DMS79 (cell line): ENCODE data around the gene ZNF562.

Experiments used
- DNase-seq: peaks from one replicate; lab custom pipeline; 2025; lab: John Stamatoyannopoulos, UW

The ZNF562 gene

GRCh38 chr19:9641810-9642209 lies 33.1 kb downstream of the ZNF562 start:
- DNase-seq: no peak

- DNase-seq: no peak
Observed at GRCh38 chr19:9640956-9641355, 33.9 kb downstream of the ZNF562 start.

DNA sequence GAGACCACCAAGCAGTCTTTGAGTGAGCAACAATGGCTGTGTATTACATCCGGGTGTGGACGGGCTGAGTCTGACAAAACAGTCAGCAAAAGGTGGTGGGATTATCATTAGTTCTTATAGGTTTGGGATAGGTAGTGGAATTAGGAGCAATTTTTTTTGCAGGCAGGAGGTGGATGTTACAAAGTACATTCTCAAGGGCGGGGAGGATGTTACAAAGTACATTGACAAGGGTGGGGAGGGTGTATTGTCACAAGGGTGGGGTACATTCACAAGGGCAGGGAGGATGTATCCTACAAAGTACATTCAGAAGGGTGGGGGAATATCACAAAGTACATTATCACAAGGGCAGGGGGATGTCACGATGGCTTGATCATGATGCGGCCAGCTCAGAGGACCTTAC lies 38.9 kb downstream of the ZNF562 start:
- DNase-seq: no peak

DNA sequence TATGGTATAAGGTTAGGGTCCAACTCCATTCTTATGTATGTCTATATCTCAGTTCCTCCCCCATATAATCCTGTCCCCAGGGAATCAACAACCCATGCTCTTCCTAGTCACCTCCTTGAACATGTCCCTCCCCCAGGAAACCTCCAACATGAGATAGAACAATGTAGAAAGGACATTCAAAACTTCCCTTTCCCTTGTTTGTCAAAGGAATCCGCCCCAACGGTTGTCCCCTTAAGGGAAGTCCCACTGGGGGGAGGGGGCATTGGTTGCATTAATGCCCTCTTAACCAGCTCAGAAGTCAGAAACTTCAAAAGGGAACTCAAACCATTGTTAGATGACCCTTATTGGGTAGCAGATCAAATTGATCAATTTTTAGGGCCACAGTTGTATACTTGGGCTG lies 47.0 kb downstream of the ZNF562 start:
- no peak for DNase-seq

DNA sequence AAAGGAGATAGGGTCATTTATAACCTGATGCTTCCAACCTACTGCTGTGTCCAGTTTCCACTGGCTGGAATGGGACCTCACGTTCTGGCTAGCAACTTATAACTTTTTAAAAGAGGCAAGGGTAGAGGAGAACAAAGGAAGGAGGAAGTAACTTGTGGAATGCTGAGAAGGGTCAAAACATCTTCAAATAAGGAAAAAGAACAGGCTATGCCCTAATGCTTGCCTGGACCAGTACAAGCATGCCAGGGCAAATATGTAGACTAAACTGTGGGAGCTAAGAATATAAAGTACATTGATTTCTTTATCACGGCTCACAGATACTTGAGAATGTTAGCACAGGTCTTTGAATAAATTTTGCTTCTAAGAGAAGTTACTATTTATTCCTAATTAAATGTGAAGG lies 52.4 kb downstream of the ZNF562 start:
- no peak for DNase-seq

GRCh38 chr19:9621156-9622037 lies 53.5 kb downstream of the ZNF562 start, which contains the start of gene ZNF561:
Gene ZNF561 (minus strand): TSS chr19:9621232. CDS start chr19:9619456, 1,776 bp downstream.
- peak; percentile 96 for DNase-seq

DNA sequence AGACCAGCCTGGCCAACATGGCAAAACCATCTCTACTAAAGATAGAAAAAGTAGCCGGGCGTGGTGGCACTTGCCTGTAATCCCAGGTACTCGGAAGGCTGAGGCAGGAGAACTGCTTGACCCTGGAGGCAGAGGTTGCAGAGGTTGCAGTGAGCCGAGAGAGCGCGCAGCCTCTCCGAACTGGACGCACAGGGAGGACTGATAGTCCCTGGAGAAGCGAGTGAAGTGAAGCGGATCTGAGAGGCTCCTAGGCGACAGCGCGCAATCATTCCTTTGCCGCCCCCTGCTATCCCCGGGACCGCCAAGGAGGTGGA lies 54.1 kb downstream of the ZNF562 start:
- DNase-seq: no peak

DNA sequence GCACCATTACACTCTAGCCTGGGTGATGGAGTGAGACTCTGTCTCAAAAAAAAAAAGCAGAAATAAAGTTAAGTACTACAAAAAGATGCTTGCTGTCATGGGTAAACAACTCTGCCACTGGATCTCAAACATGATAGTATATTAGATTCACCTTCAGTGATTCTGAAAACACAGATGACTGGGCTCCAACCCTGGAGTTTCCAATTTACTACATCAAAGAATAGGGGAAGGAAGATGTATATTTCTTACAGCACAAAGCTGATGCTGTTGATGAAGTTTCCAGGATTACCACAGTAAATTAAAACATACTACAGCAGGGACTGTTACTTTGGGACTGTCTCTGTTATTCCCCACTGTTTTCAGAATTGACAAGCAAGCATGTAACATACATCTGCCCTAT lies 59.1 kb downstream of the ZNF562 start:
- DNase-seq: no peak

DNA sequence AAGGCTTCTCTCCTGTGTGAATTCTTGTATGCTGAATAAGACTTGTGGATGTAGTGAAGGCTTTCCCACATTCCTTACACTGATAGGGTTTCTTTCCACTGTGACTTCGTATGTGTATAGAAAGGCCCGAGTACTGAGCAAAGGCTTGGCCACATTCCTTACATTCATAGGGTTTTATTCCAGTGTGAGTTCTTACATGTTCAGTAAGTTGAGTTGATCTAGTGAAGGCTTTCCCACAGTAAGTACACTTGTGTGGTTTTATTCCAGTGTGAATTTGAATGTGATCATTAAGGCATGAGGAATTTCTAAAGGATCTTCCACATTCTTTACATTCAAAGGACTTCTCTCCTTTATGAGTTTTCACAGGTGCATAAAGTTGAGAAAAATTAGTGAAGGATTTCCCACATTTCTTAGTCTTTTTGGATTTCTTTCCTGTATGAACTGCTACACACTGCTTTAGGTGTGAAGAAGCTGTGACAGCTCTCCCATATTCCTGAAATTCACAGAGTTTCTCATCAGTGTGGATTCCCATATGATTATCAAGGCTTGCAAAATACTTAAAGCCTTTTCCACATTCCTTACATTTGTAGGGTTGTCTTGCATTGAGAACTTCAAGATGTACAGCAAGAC lies 64.3 kb downstream of the ZNF562 start:
- DNase-seq: no peak

DNA sequence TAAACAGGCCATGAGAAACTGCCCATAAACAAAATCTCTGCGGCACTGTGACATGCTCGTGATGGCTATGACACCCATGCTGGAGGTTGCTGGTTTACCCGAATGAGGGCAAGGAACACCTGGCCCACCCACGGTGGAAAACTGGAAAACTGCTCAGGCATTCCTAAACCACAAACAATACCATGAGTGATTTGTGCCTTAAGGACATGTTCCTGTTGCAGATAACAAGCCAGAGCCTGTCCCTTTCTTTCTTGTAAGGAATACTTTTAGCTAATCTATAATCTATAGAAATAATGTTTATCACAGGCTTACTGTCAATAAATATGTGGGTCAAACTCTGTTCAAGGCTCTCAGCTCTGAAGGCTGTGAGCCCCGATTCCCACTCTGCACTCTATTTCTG lies 66.0 kb downstream of the ZNF562 start:
- no peak for DNase-seq

DNA sequence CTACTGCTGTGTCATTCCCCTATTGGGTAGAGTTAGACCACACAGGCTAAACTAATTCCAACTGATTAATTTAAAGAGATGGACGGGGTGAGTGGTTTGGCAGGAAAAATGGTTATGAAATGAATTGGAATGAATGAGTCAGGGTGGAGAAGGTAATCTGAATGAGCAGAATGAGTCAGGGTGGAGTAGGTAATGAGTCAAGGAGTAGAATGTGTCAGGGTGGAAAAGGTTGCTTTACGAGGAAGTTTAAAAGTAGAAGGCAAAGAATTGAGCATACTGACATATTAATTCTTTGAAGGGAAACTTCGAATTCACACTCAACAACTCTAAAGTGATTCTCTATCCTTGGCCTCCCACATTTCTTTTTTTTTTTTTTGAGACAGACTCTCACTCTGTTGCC lies 77.9 kb downstream of the ZNF562 start:
- DNase-seq: no peak
